ENCODE results near the gene USP20.

- TF ChIP-seq CTCF (IDR thresholded peaks at IDR 0.05) (no peak), POLR2A (IDR thresholded peaks at IDR 0.05) (no peak)
Observed at GRCh38 chr9:129919841-129920240, 84.6 kb downstream of the USP20 start.

All from heart left ventricle (tissue), 13 donors.